ENCODE data around the gene PRR30.
A peak's percentile ranks its signal among the peaks of the same experiment; 100 is the strongest.

PRR30 gene

DNA sequence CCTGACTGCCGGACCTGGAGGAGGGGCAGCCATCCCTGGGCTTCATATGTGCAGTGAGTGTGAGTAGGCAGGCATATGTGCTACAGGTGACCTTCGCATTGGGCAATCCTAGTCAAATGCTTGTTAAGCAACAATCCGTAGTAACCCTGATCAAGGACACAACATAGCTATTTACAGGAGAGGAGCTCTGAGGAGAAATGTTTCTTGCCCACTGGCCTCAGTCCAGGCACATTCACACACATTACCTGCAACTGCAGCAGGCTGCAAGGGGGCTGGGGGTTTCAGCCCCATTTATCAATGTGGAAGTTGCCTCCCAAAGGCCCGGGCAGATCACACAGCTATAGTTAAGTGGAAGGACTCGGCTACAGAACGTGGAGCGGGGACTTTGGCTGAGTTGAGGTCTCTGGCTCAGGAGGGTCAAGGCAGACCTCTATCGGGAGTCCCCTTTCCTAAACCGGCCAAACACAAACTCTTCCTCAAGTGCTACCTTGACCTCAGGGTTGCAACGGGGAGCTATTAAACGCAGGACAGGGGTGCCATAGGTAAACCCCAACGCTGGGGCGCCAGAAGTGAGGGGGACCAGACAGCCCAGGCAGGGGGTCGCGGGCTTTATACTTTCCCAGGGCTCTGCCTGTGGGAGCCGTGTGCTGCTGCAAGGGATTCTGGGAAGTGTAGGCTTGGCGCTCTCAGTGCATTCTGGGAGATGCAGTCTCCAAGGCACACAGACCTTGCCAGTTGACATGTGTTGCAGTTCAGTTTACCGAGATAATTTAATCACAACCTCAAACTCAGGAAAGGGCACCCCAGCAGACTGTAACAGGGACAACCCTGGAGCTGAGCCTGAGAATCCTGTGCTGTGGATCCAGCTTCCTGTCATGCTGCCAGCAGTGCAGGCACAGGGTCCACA is 43.2 kb downstream of the PRR30 start:
- DNase-seq: peak; percentile 61

DNA sequence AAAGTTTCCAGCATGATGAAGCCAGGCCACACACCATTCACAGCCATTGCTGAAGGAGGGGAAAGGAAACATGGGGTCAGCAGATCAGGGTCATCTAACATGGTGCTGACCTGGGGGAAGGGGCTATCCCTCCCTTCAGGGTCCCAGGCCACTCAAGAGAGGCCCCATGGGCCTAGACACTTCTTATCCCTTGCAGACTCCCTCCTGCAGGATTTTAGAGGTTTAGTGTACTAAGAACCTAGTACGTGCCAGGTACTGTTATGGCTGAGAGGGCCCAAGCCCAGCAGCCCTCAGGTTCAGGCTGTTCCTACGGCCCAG is 43.8 kb downstream of the PRR30 start:
- DNase-seq: no peak

DNA sequence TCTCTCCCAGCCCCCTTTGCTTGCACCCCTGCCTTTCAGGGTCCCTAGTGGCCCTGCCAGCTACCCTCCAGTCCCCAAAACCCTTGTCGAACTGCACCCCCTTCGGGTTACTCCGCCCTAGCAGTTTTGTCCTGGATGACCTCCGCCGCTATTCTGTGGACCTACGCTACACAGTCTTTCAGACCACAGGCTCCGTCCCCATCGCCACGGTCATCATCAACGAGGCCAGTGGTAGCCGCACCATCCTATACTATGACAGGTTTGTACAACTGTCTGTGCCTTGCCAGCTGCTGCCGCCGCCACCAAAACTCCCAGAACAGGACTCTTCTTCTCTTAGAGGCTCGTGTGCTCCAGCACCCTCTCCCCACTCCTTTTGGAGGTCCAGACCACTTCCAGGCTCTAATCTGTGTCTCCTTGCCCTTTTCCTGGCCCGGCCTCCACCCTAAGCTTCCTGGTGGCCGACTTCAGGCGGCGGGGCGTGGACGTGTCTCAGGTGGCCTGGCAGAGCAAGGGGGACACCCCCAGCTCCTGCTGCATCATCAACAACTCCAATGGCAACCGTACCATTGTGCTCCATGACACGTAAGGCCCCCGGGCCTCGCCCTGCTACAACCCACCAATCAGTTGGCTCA is 44.7 kb downstream of the PRR30 start:
- no peak for DNase-seq

DNA sequence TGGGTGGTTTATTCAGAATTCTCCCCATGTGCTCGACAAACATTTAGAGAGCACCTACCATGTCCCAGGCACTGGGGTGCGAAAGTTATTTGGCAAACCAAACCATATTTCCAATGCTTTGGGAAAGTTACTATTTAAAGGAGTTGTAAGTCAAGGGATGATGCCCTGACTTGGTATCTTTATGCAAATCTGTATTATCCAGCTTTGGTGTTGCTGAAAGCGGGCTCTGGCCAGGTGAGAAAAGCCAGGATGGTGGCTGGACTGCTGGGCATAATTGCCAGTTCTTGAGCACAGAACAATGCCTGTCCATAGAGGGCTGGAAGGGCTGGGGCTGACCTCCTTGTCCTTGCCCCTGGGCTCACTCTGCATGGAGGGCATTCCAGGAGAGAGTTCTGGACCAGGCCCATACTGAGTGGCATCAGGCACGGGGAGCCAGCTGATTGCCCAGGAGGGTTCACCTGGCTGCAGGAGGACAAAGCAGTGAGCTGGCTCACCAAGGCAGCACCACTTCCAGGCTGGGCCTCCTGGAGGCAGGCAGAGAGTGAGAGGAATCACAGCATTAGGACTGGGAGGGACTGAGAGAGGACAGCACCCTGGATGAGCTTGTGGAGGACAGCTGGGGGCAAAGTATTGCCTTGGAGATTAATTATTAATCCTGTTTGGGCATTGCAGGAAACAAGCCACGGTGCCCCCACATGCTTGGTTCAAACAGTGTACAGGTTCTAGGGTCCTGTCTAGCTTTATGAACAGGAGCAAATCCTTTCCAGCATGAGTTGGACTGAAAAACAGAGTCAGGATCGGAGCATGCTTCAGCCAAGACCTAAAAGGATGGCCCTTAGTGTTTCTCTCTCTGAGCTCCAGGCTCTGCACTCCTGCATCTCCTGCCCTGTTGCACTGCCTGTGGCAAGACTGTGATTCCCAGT is 45.5 kb downstream of the PRR30 start:
- no peak for DNase-seq

DNA sequence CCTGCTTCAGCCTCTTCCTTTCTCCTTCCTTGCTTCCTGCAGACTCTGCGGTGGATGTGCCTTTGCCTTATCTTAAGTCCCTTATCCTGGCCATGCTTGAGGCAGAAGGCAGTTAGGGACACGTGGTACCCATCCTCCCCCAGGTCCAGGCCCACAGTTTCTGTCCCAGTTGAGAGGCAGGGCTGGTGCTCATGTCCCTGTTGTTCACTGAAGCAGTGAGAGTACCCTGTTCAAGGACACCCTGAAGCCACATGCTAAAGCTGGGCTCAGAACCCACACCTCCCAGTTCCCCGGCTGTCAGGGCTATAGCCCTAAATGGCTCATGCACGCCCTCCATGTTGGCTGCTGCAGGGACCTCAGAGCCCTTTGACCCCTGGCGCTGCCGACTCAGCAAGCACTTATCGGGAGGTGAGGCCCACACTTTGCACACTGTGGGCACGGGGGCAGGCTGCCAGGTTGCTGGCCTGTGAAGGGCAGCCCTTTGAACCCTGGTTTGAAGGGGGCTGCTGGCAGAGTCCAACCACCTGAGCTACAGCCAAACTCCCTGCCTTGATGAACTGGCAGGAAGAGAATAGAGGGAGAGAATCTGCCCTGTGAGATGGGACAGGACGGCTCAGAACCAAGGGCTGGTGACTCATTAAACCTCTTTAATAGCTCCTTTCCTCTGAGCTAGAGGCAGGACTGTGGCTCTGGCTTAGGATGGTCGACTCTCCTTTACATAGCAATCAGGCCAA is 46.3 kb downstream of the PRR30 start:
- no peak for DNase-seq

DNA sequence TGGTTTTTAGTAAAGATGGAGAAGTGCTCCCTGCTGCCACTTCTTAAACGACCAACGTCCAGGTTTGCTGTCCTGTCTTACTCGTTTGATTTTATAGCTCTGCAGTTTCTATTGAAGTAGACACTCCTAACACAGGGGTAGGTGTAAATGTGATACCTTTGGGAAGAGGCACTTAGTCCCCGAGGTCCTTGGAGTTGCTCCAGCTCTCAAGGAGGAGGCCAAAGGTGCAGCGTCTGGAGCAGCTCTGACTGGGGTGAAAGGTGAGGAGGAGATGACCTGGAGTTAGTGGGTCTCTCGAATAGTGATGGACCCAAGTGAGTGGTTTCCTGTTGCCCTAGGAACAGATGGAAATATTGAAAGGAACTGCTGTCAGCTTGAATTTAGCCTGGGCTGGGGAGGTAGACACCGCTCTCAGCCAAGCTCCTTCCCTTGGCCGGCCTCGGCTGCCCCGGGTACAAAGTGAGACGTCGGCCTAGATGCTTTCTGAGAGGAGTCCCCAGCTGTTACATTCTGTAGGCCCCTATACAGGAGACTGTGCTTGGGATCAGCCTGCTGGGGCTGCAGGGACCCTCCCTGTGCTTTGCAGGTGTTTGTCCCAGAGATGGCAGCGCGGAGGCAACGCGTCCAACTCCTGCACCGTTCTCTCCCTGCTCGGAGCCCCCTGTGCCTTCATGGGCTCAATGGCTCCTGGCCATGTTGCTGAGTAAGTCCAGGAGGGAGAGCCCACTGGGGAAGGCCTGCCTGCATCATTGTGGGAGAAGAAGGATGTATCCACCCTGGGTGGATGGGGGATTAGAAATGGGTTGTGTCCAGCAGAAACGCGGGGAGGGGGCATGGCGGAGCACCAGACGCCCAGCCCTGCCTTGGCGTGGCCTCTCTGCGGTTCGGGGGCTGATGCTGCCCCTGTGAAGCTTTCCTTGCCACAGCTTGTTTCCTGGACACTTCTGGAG is 47.2 kb downstream of the PRR30 start:
- DNase-seq: no peak

DNA sequence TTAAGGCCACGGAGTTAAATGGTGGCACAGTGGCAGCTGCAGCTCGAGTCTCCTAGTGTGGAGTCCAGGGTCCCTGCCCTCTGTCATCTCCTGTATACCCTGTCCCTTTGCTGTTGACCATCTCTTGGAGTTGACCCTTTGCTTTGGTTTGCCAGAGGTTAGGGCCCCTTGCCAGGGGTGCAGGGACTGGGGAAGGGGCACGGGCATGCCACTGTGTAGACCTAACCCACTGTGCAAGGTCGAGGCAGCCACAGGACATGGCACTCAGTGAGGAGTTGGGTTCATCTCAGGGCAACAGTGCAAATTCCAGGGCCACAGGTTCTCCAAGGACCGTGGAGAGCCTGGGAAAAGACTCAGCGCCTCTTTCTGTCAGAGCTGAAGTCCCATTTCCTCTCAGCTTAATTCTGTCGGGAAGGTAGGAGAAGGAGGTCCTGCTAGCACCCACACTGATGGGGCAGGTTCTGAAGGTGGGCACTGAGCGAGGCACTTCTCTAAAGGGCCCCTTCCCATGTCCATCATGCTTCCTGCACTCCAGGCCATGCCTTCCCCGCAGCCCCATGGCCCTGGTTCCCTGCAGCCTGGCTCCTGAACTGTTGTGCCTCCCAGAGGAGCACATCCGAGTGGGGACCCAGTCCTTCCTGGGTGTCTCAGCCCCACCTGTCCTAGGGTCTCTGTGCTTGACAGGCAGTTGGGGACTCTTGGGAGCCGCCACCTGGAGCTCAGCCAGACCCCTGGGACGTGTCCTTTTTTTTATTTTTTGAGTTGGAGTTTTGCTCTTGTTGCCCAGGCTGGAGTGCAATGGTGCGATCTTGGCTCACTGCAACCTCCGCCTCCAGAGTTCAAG is 49.9 kb downstream of the PRR30 start:
- no peak for DNase-seq

DNA sequence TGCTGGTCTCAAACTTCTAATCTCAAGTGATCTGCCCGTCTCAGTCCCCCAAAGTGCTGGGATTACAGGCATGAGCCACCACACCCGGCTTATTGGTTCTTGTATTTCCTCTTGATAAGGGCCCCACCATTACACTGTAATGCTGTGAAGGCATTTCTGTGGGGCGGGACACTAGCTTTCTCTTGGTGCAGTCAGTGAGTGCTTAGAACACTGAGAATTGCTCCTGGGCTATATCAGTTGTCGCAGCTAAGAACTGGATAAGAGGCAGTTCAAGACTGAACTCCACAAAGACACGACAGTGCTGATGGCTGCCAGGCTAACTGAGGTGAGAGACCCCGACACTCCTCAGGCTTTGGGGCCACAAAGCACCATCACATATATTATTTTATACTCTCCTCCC is 50.6 kb downstream of the PRR30 start:
- DNase-seq: no peak

DNA sequence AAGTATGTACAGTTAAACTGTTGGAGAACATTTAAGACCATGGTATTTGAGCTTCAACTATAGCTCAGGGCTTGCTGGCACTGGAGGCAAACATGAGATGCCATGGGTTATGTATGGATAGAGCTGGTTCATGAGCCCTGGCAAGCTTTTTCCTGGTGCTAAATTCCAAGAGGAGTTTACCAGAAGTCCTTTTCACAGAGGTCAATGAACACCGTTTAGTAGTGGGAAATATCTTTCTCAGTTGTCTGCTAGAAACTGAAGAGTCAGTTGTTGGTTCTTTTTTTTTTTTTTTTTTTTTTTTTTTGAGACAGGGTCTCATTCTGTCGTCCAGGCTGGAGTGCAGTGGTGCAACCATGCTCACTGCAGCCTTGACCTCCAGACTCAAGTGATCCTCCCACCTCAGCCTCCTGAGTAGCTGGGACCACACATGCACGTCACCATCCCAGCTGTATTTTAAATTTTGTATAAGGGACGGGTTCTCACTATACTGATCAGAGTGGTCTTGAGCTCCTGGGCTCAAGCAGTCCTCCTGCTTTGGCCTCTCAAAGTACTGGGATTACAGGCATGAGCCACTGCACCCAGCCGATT is 51.3 kb downstream of the PRR30 start:
- DNase-seq: no peak

Measured in NCI-H69 (cell line).